ENCODE results near the gene SVBP.

- no peak for TF ChIP-seq POLR2A (IDR thresholded peaks at IDR 0.05)
- TF ChIP-seq, protein P1, sequence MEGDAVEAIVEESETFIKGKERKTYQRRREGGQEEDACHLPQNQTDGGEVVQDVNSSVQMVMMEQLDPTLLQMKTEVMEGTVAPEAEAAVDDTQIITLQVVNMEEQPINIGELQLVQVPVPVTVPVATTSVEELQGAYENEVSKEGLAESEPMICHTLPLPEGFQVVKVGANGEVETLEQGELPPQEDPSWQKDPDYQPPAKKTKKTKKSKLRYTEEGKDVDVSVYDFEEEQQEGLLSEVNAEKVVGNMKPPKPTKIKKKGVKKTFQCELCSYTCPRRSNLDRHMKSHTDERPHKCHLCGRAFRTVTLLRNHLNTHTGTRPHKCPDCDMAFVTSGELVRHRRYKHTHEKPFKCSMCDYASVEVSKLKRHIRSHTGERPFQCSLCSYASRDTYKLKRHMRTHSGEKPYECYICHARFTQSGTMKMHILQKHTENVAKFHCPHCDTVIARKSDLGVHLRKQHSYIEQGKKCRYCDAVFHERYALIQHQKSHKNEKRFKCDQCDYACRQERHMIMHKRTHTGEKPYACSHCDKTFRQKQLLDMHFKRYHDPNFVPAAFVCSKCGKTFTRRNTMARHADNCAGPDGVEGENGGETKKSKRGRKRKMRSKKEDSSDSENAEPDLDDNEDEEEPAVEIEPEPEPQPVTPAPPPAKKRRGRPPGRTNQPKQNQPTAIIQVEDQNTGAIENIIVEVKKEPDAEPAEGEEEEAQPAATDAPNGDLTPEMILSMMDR (IDR thresholded peaks at IDR 0.05 in 4 of 5, conservative IDR thresholded peaks at IDR 0.05 in 1 of 5): no peak
These were observed 43.8 kb upstream of the SVBP start for GRCh38 chr1:42861014-42861399.
